ENCODE data around the gene TCF3. TPM values are rescaled to one million over a fixed set of nuclear protein-coding genes. Genes with fewer than 3 reads are reported as not detected.
A peak's percentile ranks its signal among the peaks of the same experiment; 100 is the strongest.

The TCF3 gene
- total and polyA plus RNA-seq, 4 donors = 18.8 to 94.7 (median 77.5) TPM

- DNase-seq (ENCODE audit: low read depth in 4 of 6, low spot score in 6 of 6) = no peak
- Histone ChIP-seq H3K27ac (ENCODE audit: low read depth, low read length) (no peak overlapping the region), H3K4me1 (ENCODE audit: control insufficient read depth, insufficient read depth, low read length) (peaks cover 10% of the 10 kb centered on the region), H3K36me3 (ENCODE audit: control insufficient read depth, insufficient read depth, low read length) (peaks cover 80% of the 10 kb centered on the region), H3K9me3 (ENCODE audit: control insufficient read depth, insufficient read depth, low read length) (no peaks in the 10 kb centered on the region), H3K27me3 (ENCODE audit: control insufficient read depth, insufficient read depth, low read length) (no peaks in the 10 kb centered on the region), H3K4me3 (ENCODE audit: low read depth, low read length) (no peak overlapping the region)
- 96% methylated on average over 27 of the region's 31 CpGs for WGBS (ENCODE audit: insufficient coverage)
These were observed 20.8 kb downstream of the TCF3 start for GRCh38 chr19:1631557-1632100.

GRCh38 chr19:1630811-1631210 is 21.6 kb downstream of the TCF3 start:
- Histone ChIP-seq H3K27me3 (ENCODE audit: control insufficient read depth, insufficient read depth, low read length) (no peaks in the 10 kb centered on the region), H3K4me1 (ENCODE audit: control insufficient read depth, insufficient read depth, low read length) (peaks cover 10% of the 10 kb centered on the region), H3K36me3 (ENCODE audit: control insufficient read depth, insufficient read depth, low read length) (peaks cover 84% of the 10 kb centered on the region), H3K4me3 (ENCODE audit: low read depth, low read length) (no peak overlapping the region), H3K9me3 (ENCODE audit: control insufficient read depth, insufficient read depth, low read length) (no peaks in the 10 kb centered on the region), H3K27ac (ENCODE audit: low read depth, low read length) (no peak overlapping the region)
- no peak for DNase-seq (ENCODE audit: low read depth in 4 of 6, low spot score in 6 of 6)
- 93% methylated on average over 14 of the region's 17 CpGs for WGBS (ENCODE audit: insufficient coverage)

GRCh38 chr19:1630012-1630411 is 22.4 kb downstream of the TCF3 start:
- peaks cover 10% of the 10 kb centered on the region for H3K4me1 ChIP-seq (ENCODE audit: control insufficient read depth, insufficient read depth, low read length)
- no peaks in the 10 kb centered on the region for H3K27me3 ChIP-seq (ENCODE audit: control insufficient read depth, insufficient read depth, low read length)
- peaks cover 86% of the 10 kb centered on the region for H3K36me3 ChIP-seq (ENCODE audit: control insufficient read depth, insufficient read depth, low read length)
- H3K9me3 ChIP-seq (ENCODE audit: control insufficient read depth, insufficient read depth, low read length) = no peaks in the 10 kb centered on the region
- DNase-seq (ENCODE audit: low read depth in 4 of 6, low spot score in 6 of 6) = no peak
- no peak overlapping the region for H3K27ac ChIP-seq (ENCODE audit: low read depth, low read length)
- WGBS (ENCODE audit: insufficient coverage) = 89% methylated on average over 20 of the region's 20 CpGs
- H3K4me3 ChIP-seq (ENCODE audit: low read depth, low read length) = no peak overlapping the region

- H3K4me1 ChIP-seq (ENCODE audit: control insufficient read depth, insufficient read depth, low read length) = peaks cover 8% of the 10 kb centered on the region
- peaks cover 87% of the 10 kb centered on the region for H3K36me3 ChIP-seq (ENCODE audit: control insufficient read depth, insufficient read depth, low read length)
- no peak for DNase-seq (ENCODE audit: low read depth in 4 of 6, low spot score in 6 of 6)
- no peak overlapping the region for H3K4me3 ChIP-seq (ENCODE audit: low read depth, low read length)
- no peak overlapping the region for H3K27ac ChIP-seq (ENCODE audit: low read depth, low read length)
- H3K9me3 ChIP-seq (ENCODE audit: control insufficient read depth, insufficient read depth, low read length) = no peaks in the 10 kb centered on the region
- H3K27me3 ChIP-seq (ENCODE audit: control insufficient read depth, insufficient read depth, low read length) = no peaks in the 10 kb centered on the region
- WGBS (ENCODE audit: insufficient coverage) = 95% methylated on average over 23 of the region's 24 CpGs
These were observed 23.1 kb downstream of the TCF3 start for GRCh38 chr19:1629256-1629808.

GRCh38 chr19:1627194-1627593 is 25.2 kb downstream of the TCF3 start:
- H3K4me3 ChIP-seq (ENCODE audit: low read depth, low read length) = no peak overlapping the region
- no peaks in the 10 kb centered on the region for H3K27me3 ChIP-seq (ENCODE audit: control insufficient read depth, insufficient read depth, low read length)
- DNase-seq (ENCODE audit: low read depth in 4 of 6, low spot score in 6 of 6) = no peak
- H3K36me3 ChIP-seq (ENCODE audit: control insufficient read depth, insufficient read depth, low read length) = peaks cover 86% of the 10 kb centered on the region
- no peaks in the 10 kb centered on the region for H3K4me1 ChIP-seq (ENCODE audit: control insufficient read depth, insufficient read depth, low read length)
- H3K27ac ChIP-seq (ENCODE audit: low read depth, low read length) = no peak overlapping the region
- 96% methylated on average over 15 of the region's 17 CpGs for WGBS (ENCODE audit: insufficient coverage)
- H3K9me3 ChIP-seq (ENCODE audit: control insufficient read depth, insufficient read depth, low read length) = no peaks in the 10 kb centered on the region

- Histone ChIP-seq H3K36me3 (ENCODE audit: control insufficient read depth, insufficient read depth, low read length) (peaks cover 86% of the 10 kb centered on the region), H3K27ac (ENCODE audit: low read depth, low read length) (no peak overlapping the region), H3K4me1 (ENCODE audit: control insufficient read depth, insufficient read depth, low read length) (no peaks in the 10 kb centered on the region), H3K4me3 (ENCODE audit: low read depth, low read length) (no peak overlapping the region), H3K27me3 (ENCODE audit: control insufficient read depth, insufficient read depth, low read length) (no peaks in the 10 kb centered on the region), H3K9me3 (ENCODE audit: control insufficient read depth, insufficient read depth, low read length) (no peaks in the 10 kb centered on the region)
- 92% methylated on average over 29 of the region's 32 CpGs for WGBS (ENCODE audit: insufficient coverage)
- DNase-seq (ENCODE audit: low read depth in 4 of 6, low spot score in 6 of 6) = no peak
These were observed 25.9 kb downstream of the TCF3 start for GRCh38 chr19:1626417-1627010.

- Histone ChIP-seq H3K4me1 (ENCODE audit: control insufficient read depth, insufficient read depth, low read length) (no peaks in the 10 kb centered on the region), H3K4me3 (ENCODE audit: low read depth, low read length) (no peak overlapping the region), H3K36me3 (ENCODE audit: control insufficient read depth, insufficient read depth, low read length) (peaks cover 86% of the 10 kb centered on the region), H3K27me3 (ENCODE audit: control insufficient read depth, insufficient read depth, low read length) (no peaks in the 10 kb centered on the region), H3K9me3 (ENCODE audit: control insufficient read depth, insufficient read depth, low read length) (no peaks in the 10 kb centered on the region), H3K27ac (ENCODE audit: low read depth, low read length) (no peak overlapping the region)
- 62% methylated on average over 23 of the region's 23 CpGs for WGBS (ENCODE audit: insufficient coverage)
- DNase-seq (ENCODE audit: low read depth in 4 of 6, low spot score in 6 of 6) = peak in 5 of 6 donors; percentile 17 to 82 (median 25)
These were observed 28.0 kb downstream of the TCF3 start for GRCh38 chr19:1624458-1624857.

GRCh38 chr19:1622541-1622940 is 29.9 kb downstream of the TCF3 start:
- Histone ChIP-seq H3K36me3 (ENCODE audit: control insufficient read depth, insufficient read depth, low read length) (peaks cover 98% of the 10 kb centered on the region), H3K9me3 (ENCODE audit: control insufficient read depth, insufficient read depth, low read length) (no peaks in the 10 kb centered on the region), H3K27me3 (ENCODE audit: control insufficient read depth, insufficient read depth, low read length) (no peaks in the 10 kb centered on the region), H3K4me1 (ENCODE audit: control insufficient read depth, insufficient read depth, low read length) (no peaks in the 10 kb centered on the region), H3K4me3 (ENCODE audit: low read depth, low read length) (no peak overlapping the region), H3K27ac (ENCODE audit: low read depth, low read length) (no peak overlapping the region)
- 98% methylated on average over 4 of the region's 5 CpGs for WGBS (ENCODE audit: insufficient coverage)
- DNase-seq (ENCODE audit: low read depth in 4 of 6, low spot score in 6 of 6) = no peak

- no peaks in the 10 kb centered on the region for H3K4me1 ChIP-seq (ENCODE audit: control insufficient read depth, insufficient read depth, low read length)
- peaks cover 98% of the 10 kb centered on the region for H3K36me3 ChIP-seq (ENCODE audit: control insufficient read depth, insufficient read depth, low read length)
- H3K4me3 ChIP-seq (ENCODE audit: low read depth, low read length) = no peak overlapping the region
- no peak overlapping the region for H3K27ac ChIP-seq (ENCODE audit: low read depth, low read length)
- 93% methylated on average over 20 of the region's 23 CpGs for WGBS (ENCODE audit: insufficient coverage)
- H3K27me3 ChIP-seq (ENCODE audit: control insufficient read depth, insufficient read depth, low read length) = no peaks in the 10 kb centered on the region
- H3K9me3 ChIP-seq (ENCODE audit: control insufficient read depth, insufficient read depth, low read length) = no peaks in the 10 kb centered on the region
- DNase-seq (ENCODE audit: low read depth in 4 of 6, low spot score in 6 of 6) = no peak
These were observed 30.4 kb downstream of the TCF3 start for GRCh38 chr19:1622007-1622406.

GRCh38 chr19:1621574-1621973 is 30.8 kb downstream of the TCF3 start:
- H3K9me3 ChIP-seq (ENCODE audit: control insufficient read depth, insufficient read depth, low read length) = no peaks in the 10 kb centered on the region
- H3K4me3 ChIP-seq (ENCODE audit: low read depth, low read length) = no peak overlapping the region
- peaks cover 97% of the 10 kb centered on the region for H3K36me3 ChIP-seq (ENCODE audit: control insufficient read depth, insufficient read depth, low read length)
- H3K27ac ChIP-seq (ENCODE audit: low read depth, low read length) = no peak overlapping the region
- no peaks in the 10 kb centered on the region for H3K4me1 ChIP-seq (ENCODE audit: control insufficient read depth, insufficient read depth, low read length)
- no peak for DNase-seq (ENCODE audit: low read depth in 4 of 6, low spot score in 6 of 6)
- 92% methylated on average over 16 of the region's 23 CpGs for WGBS (ENCODE audit: insufficient coverage)
- no peaks in the 10 kb centered on the region for H3K27me3 ChIP-seq (ENCODE audit: control insufficient read depth, insufficient read depth, low read length)

Measured in spinal cord (tissue), 10 donors.